ENCODE data around the gene TRMO.

DNA sequence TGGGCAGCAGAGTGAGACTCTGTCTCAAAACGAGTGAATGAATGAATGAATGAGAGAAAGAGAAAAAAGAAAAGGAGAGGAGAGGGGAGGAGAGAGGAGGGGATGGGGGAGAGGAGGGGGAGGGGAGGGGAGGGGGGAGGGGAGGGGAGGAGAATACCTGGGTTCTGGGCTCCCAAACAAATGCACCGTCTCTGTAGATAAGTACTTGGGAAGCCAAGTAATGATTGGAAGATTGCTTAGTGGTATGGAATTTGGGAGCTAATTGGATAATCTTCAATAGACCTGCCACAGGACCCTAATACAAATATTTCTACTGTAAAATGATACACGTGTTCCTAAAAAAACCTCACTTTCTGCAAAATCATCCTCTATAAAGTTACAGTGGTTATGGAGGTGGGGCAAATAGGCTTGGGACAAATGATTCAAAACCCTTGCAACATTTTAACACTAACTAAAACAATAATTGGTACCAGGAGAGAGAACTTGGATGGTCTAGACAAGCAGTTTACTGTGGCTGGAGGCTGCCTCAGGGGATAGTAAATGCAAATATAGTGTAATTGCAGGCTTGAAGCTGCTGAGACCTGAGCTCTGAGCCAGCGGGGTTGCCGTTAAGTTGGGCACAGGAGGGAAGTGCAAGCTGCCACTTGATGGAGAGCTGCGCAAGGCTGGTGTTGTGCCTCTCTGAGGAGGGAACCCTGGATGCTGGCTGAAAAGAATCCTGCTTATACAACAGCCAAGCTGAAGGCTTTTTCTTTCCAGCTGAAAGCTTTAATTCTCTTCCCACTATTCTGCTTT, 12.2 kb upstream of the TRMO start:
- TF ChIP-seq, protein P1, sequence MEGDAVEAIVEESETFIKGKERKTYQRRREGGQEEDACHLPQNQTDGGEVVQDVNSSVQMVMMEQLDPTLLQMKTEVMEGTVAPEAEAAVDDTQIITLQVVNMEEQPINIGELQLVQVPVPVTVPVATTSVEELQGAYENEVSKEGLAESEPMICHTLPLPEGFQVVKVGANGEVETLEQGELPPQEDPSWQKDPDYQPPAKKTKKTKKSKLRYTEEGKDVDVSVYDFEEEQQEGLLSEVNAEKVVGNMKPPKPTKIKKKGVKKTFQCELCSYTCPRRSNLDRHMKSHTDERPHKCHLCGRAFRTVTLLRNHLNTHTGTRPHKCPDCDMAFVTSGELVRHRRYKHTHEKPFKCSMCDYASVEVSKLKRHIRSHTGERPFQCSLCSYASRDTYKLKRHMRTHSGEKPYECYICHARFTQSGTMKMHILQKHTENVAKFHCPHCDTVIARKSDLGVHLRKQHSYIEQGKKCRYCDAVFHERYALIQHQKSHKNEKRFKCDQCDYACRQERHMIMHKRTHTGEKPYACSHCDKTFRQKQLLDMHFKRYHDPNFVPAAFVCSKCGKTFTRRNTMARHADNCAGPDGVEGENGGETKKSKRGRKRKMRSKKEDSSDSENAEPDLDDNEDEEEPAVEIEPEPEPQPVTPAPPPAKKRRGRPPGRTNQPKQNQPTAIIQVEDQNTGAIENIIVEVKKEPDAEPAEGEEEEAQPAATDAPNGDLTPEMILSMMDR (IDR thresholded peaks at IDR 0.05): no peak
- TF ChIP-seq POLR2AphosphoS5 (IDR thresholded peaks at IDR 0.05; ENCODE audit: insufficient read depth in 1 of 2, low read depth in 1 of 2) (no peak), POLR2A (IDR thresholded peaks at IDR 0.05) (no peak)

All from vagina (tissue), 2 donors.